HepG2 (cell line): ENCODE data around the gene LSM14B. TPM values are rescaled to one million over a fixed set of nuclear protein-coding genes. Genes with fewer than 3 reads are reported as not detected.

ENCODE experiments used
- ATAC-seq: fragments of 200-7000 bp; cut with Tn5 transposase; 3 replicates; pipeline ENCODE4 v1.9.1; 2020; ENCODE audit warnings: mild to moderate bottlenecking, moderate library complexity
- BruUV-seq: library from RNA; stranded (reverse); fragments of 400-500 nt; replicated peaks from 2 replicates; lab custom pipeline; 2021; lab: Mats Ljungman, UMichigan
- CTCF ChIA-PET: fragments of 300-600 bp; formaldehyde crosslinking; extraction: SDS; loops from one replicate; lab custom pipeline; 2021; ENCODE audit warnings: low total read pairs, inconsistent platforms, low intra/inter-chr PET ratio; lab: Yijun Ruan, JAX
- POLR2A ChIA-PET: fragments of 350-600 bp; sonication (Branson Sonifier 250); formaldehyde crosslinking; loops from one replicate; lab custom pipeline; 2020; ENCODE audit warnings: antibody characterized with exemption, inconsistent platforms; lab: Yijun Ruan, JAX
- DNase-seq: peaks from one replicate; pipeline ENCODE4 v3.0.0-alpha.2; 2015; ENCODE audit warnings: low spot score
- FAIRE-seq: peaks from 3 replicates; lab custom pipeline; 2011; peaks lifted over from hg19 to GRCh38; lab: Jason Lieb, UNC
- H2AFZ ChIP-seq: one replicate; pipeline ENCODE4 v1.6.1; 2011; ENCODE audit warnings: low read length, inconsistent platforms
- H3K27ac ChIP-seq: fragments of 300-600 bp; 3 replicates; pipeline ENCODE4 v1.8.0; 2011; ENCODE audit warnings: mixed run types, mild to moderate bottlenecking, mixed read lengths, low read length, inconsistent platforms; ENCODE audit not compliant: insufficient read depth; ENCODE audit errors: extremely low read length
- H3K27me3 ChIP-seq, 2 experiments: fragments of 200-600 bp in 1 of 2; 2 replicates in 1 of 2; 3 replicates in 1 of 2; pipeline versions ENCODE4 v1.6.0 to v1.8.0; 2011; ENCODE audit warnings: low read length in 2 of 2, mild to moderate bottlenecking in 2 of 2, moderate library complexity in 2 of 2, inconsistent platforms in 1 of 2; ENCODE audit not compliant: insufficient read depth in 2 of 2, control insufficient read depth in 1 of 2
- H3K36me3 ChIP-seq, 2 experiments: fragments of 200-600 bp in 1 of 2; replicated peaks in 1 of 2; 2 replicates in 1 of 2; 3 replicates in 1 of 2; pipeline versions ENCODE4 v1.5.1 to v1.8.0; 2011; ENCODE audit warnings: low read length in 2 of 2, inconsistent platforms in 1 of 2; ENCODE audit not compliant: insufficient read depth in 2 of 2, control insufficient read depth in 1 of 2
- H3K4me1 ChIP-seq: 2 replicates; pipeline ENCODE4 v1.5.1; 2012; ENCODE audit warnings: low read length, inconsistent platforms; ENCODE audit not compliant: insufficient read depth
- H3K4me2 ChIP-seq: 2 replicates; pipeline ENCODE4 v1.6.0; 2011; ENCODE audit warnings: low read depth, low read length, inconsistent platforms
- H3K4me3 ChIP-seq, 3 experiments: fragments of 200-600 bp in 1 of 3; sonication (generic), shearing (Covaris generic) in 1 of 3; replicated peaks in 1 of 3; 2 replicates each; pipeline ENCODE4 v1.5.1; 2011 to 2016; ENCODE audit warnings: low read length in 3 of 3, inconsistent platforms in 2 of 3, low read depth in 2 of 3, mild to moderate bottlenecking in 2 of 3, control low read depth in 1 of 3, mixed read lengths in 1 of 3; ENCODE audit not compliant: insufficient read depth in 1 of 3
- H3K79me2 ChIP-seq: one replicate; pipeline ENCODE4 v1.6.1; 2011; ENCODE audit warnings: low read length, inconsistent platforms; ENCODE audit not compliant: insufficient read depth
- H3K9ac ChIP-seq: 2 replicates; pipeline ENCODE4 v1.6.0; 2011; ENCODE audit warnings: mild to moderate bottlenecking, low read depth, low read length, inconsistent platforms; ENCODE audit not compliant: insufficient read depth
- H3K9me3 ChIP-seq: 2 replicates; pipeline ENCODE4 v1.5.1; 2012; ENCODE audit warnings: mild to moderate bottlenecking, low read length
- H4K20me1 ChIP-seq: 2 replicates; pipeline ENCODE4 v1.6.0; 2011; ENCODE audit warnings: inconsistent platforms, mild to moderate bottlenecking, low read length, moderate library complexity; ENCODE audit not compliant: insufficient read depth
- BORCS8-MEF2B ChIP-seq: sonication (generic); formaldehyde crosslinking; IDR thresholded peaks from 2 replicates; pipeline ENCODE4 v1.8.0; 2022; ENCODE audit warnings: mild to moderate bottlenecking, missing genetic modification reagents
- EP300 ChIP-seq, 3 experiments: sonication (generic) in 1 of 3; formaldehyde crosslinking in 1 of 3; IDR thresholded peaks; 2 replicates each; pipeline versions ENCODE4 v1.5.1 to v1.6.1; 2011 to 2020; ENCODE audit warnings: low read depth in 2 of 3, low read length in 2 of 3, borderline replicate concordance in 1 of 3, improper control_type of control experiment in 1 of 3, mild to moderate bottlenecking in 1 of 3, missing genetic modification reagents in 1 of 3, moderate library complexity in 1 of 3
- FLYWCH1 ChIP-seq: sonication (generic); formaldehyde crosslinking; IDR thresholded peaks from 2 replicates; pipeline ENCODE4 v1.8.1; 2023; ENCODE audit warnings: mild to moderate bottlenecking, missing genetic modification reagents
- GATAD1 ChIP-seq: IDR thresholded peaks from 2 replicates; pipeline ENCODE4 v1.6.1; 2016; ENCODE audit warnings: missing genetic modification reagents, missing compliant biosample characterization
- HOXA5 ChIP-seq: sonication (generic); formaldehyde crosslinking; IDR thresholded peaks from 2 replicates; pipeline ENCODE4 v1.4.0; 2020; ENCODE audit warnings: missing genetic modification reagents
- NFKB2 ChIP-seq: sonication (generic); formaldehyde crosslinking; IDR thresholded peaks from 2 replicates; pipeline ENCODE4 v1.4.0; 2020; ENCODE audit warnings: missing genetic modification reagents, borderline replicate concordance
- SATB2 ChIP-seq: sonication (generic); formaldehyde crosslinking; IDR thresholded peaks from 2 replicates; pipeline ENCODE4 v1.5.0; 2020; ENCODE audit warnings: missing genetic modification reagents
- SP5 ChIP-seq: IDR thresholded peaks from 2 replicates; pipeline ENCODE4 v1.6.1; 2016; ENCODE audit warnings: low read depth, borderline replicate concordance
- SUZ12 ChIP-seq: fragments of 150-350 bp; IDR thresholded peaks from 2 replicates; pipeline ENCODE4 v1.6.1; 2014; ENCODE audit warnings: low read depth, low read length
- SYNCRIP ChIP-seq: fragments of 200-400 bp; formaldehyde crosslinking; IDR thresholded peaks from 2 replicates; pipeline ENCODE4 v1.6.1; 2018; ENCODE audit warnings: mild to moderate bottlenecking, low read depth, low read length; ENCODE audit not compliant: insufficient read depth
- ZEB1 ChIP-seq: IDR thresholded peaks from 2 replicates; pipeline ENCODE4 v1.6.1; 2012; ENCODE audit warnings: mild to moderate bottlenecking, low read depth, inconsistent platforms; ENCODE audit not compliant: insufficient replicate concordance
- ZMYM3 ChIP-seq: sonication (generic); formaldehyde crosslinking; IDR thresholded peaks from 2 replicates; pipeline ENCODE4 v1.5.1; 2020; ENCODE audit warnings: mild to moderate bottlenecking, missing genetic modification reagents
- ZNF235 ChIP-seq: sonication (generic); formaldehyde crosslinking; IDR thresholded peaks from 2 replicates; pipeline ENCODE4 v1.8.1; 2023; ENCODE audit warnings: mild to moderate bottlenecking, missing genetic modification reagents, borderline replicate concordance
- ZNF33A ChIP-seq: sonication (generic); formaldehyde crosslinking; IDR thresholded peaks from 2 replicates; pipeline ENCODE4 v1.5.1; 2020; ENCODE audit warnings: missing genetic modification reagents, mild to moderate bottlenecking, moderate library complexity, borderline replicate concordance
- ZNF354B ChIP-seq: sonication (generic); formaldehyde crosslinking; IDR thresholded peaks from 2 replicates; pipeline ENCODE4 v1.8.0; 2022; ENCODE audit warnings: mild to moderate bottlenecking, missing genetic modification reagents
- ZNF44 ChIP-seq: sonication (generic); formaldehyde crosslinking; IDR thresholded peaks from 2 replicates; pipeline ENCODE4 v1.5.1; 2020; ENCODE audit warnings: mild to moderate bottlenecking, missing genetic modification reagents
- ZNF552 ChIP-seq: sonication (generic); formaldehyde crosslinking; IDR thresholded peaks from 2 replicates; pipeline ENCODE4 v1.9.0; 2022; ENCODE audit warnings: missing genetic modification reagents, mild to moderate bottlenecking, borderline replicate concordance
- ZNF558 ChIP-seq: sonication (generic); formaldehyde crosslinking; IDR thresholded peaks from 2 replicates; pipeline ENCODE4 v1.9.0; 2022; ENCODE audit warnings: mild to moderate bottlenecking, missing genetic modification reagents, borderline replicate concordance
- ZNF629 ChIP-seq: sonication (generic); formaldehyde crosslinking; conservative IDR thresholded peaks from 2 replicates; pipeline ENCODE4 v1.5.0; 2020; ENCODE audit warnings: missing genetic modification reagents
- ZNF672 ChIP-seq: sonication (generic); formaldehyde crosslinking; IDR thresholded peaks from 2 replicates; pipeline ENCODE4 v1.8.1; 2022; ENCODE audit warnings: missing genetic modification reagents
- WGBS: methylation state at CpG from one replicate; pipeline ENCODE4 v1.1.6; 2017; ENCODE audit warnings: low lambda C conversion rate; 5-methylcytosine and 5-hydroxymethylcytosine counted together
- in situ Hi-C: cut with HindIII; loops from 2 replicates; pipeline ENCODE4 v1.10.0; 2017; ENCODE audit warnings: low pct_unique_long_range_greater_than_20kb; ENCODE audit not compliant: extremely low pct_ligation_motif_present
- intact Hi-C: fragments of 100-400 bp; cut with micrococcal nuclease; formaldehyde crosslinking; loops from one replicate; pipeline ENCODE4 v1.10.0; 2022; ENCODE audit not compliant: unreplicated experiment
- polyA plus RNA-seq, 8 experiments: library from polyadenylated mRNA; depleted of rRNA in 3 of 8; stranded (reverse) in 7 of 8; unstranded in 1 of 8; fragments of >200 nt; fragmentation: Illumina TruSeq in 4 of 8; extraction: Trizol in 4 of 8; gene quantifications; 2 replicates each; pipeline versions ENCODE4 v1.2.1 to v1.2.3, GENCODE V29; 2011 to 2016; ENCODE audit warnings: low read depth in 4 of 8, missing spikeins in 1 of 8, mixed read lengths in 1 of 8; ENCODE audit not compliant: insufficient read depth in 1 of 8
- total RNA-seq, 5 experiments: library from RNA; depleted of rRNA; stranded (reverse); fragments of >200 nt; fragmentation: Illumina TruSeq; extraction: Trizol; gene quantifications; 2 replicates each; pipeline ENCODE4 v1.2.3, GENCODE V29; 2016; ENCODE audit warnings: low read depth in 1 of 5
- TF ChIP-seq, protein P1 (sequence below): sonication (generic); formaldehyde crosslinking; IDR thresholded peaks from 2 replicates; pipeline ENCODE4 v1.4.0; 2020; ENCODE audit warnings: missing genetic modification reagents, mild to moderate bottlenecking, borderline replicate concordance
- TF ChIP-seq, protein P2 (sequence below): sonication (generic); formaldehyde crosslinking; IDR thresholded peaks from 2 replicates; pipeline ENCODE4 v1.5.0; 2020; ENCODE audit warnings: mild to moderate bottlenecking, missing genetic modification reagents, moderate library complexity

Gene LSM14B
- total and polyA plus RNA-seq, 2 of the 13 experiments (the other 11 are each of a cell fraction or from before 2014, with no cell fraction given), result 43.3 to 79.2 TPM

DNA sequence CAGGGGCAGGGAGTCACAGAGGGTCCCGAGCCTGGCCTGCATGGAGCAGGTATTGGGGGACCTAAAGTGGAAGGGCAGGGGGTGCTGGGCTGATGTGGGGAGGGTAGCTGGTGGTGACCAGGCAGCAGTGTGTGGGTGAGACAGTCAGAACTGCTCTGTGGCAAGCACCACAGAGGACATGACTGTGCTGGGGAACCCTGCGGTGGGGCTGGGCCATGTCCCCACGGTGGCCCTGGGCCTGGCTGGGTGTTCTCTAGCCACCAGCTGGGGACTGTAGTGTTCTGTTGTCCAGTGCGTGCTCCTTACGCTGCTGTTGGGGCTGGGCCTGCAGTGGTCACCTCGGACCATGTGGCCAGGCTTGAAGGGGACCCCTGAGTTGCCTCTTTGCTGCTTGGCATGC, 24.9 kb downstream of the LSM14B start (continued):
- no peak for TF ChIP-seq ZNF558 (CRISPR knock-in tag)
- no peak for TF ChIP-seq EP300 (IDR thresholded peaks at IDR 0.05; ENCODE audit: low read depth in 2 of 2, low read length in 2 of 2)
- TF ChIP-seq EP300 (CRISPR knock-in tag; IDR thresholded peaks at IDR 0.05; ENCODE audit: borderline replicate concordance), result no peak
- 0 out of 2 replicates have a peak, but pooled peaks have one; percentile 76 for TF ChIP-seq ZNF354B (CRISPR knock-in tag)
- TF ChIP-seq ZNF552 (CRISPR knock-in tag), result peak; percentile 69; the same call in 1 of the 2 replicates
- TF ChIP-seq ZNF235 (CRISPR knock-in tag), result 0 out of 2 replicates have a peak, but pooled peaks have one; percentile 30
- TF ChIP-seq ZNF672, result no peak
- no peak for TF ChIP-seq FLYWCH1 (CRISPR knock-in tag)
- no peak for TF ChIP-seq GATAD1 (CRISPR knock-in tag)
- 0 out of 2 replicates have a peak, but pooled peaks have one; percentile 21 for TF ChIP-seq BORCS8-MEF2B (CRISPR knock-in tag)
- TF ChIP-seq NFKB2 (CRISPR knock-in tag), result 0 out of 2 replicates have a peak, but pooled peaks have one; percentile 55
- TF ChIP-seq SUZ12, result no peak

DNA sequence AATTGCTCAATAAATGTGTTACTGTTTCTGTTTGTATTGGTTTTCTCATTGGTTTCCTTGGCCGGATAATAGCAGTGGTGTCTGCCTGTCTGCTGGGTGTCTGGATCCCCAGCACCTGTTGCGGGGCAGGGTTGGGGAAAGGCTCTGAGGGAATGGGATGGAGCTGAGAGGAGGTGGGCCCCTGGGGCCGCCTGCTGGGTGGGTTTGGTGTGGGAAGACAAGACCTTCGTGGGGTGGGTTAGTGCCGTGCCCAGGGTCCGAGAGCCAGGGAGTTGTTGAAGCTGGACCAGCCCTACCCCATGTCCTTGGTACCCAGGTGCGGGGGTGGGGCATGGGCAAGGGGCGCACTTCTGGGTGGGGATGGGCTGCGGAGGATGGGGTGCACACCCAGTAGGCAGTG, 25.3 kb downstream of the LSM14B start:
- ChIA-PET CTCF (no interaction called here), POLR2A (interaction anchor here (2.0 kb wide), 1 partner anchor 28 kb away, joined by 4 read pairs; no protein-coding TSS in a partner anchor)
- peaks cover 47% of the 10 kb centered on the region for H4K20me1 ChIP-seq
- H3K4me2 ChIP-seq, result 0 out of 2 replicates have a peak overlapping the region, but pooled peaks have one; percentile 96
- no peak for ATAC-seq
- intact Hi-C loops, result no loop called here
- 96% methylated on average over 9 of the region's 9 CpGs for WGBS
- no peaks in the 10 kb centered on the region for H3K9me3 ChIP-seq
- H3K79me2 ChIP-seq, result peaks cover 88% of the 10 kb centered on the region
- H3K4me1 ChIP-seq, result peaks cover 60% of the 10 kb centered on the region
- no peak for DNase-seq
- H3K36me3 ChIP-seq, result peaks cover 1 to 6% of the 10 kb centered on the region in 2 experiments; a peak in 2 of 5 replicates
- in situ Hi-C loops, result no loop called here
- peak overlapping the region; percentile 70 for H3K27ac ChIP-seq
- FAIRE-seq, result no peak
- H2AFZ ChIP-seq, result no peak overlapping the region
- no TSS peak for BruUV-seq
- no peak overlapping the region for H3K9ac ChIP-seq
- H3K4me3 ChIP-seq, result no peak overlapping the region
- no peaks in the 10 kb centered on the region for H3K27me3 ChIP-seq
- TF ChIP-seq ZNF44 (CRISPR knock-in tag) (no peak), SP5 (CRISPR knock-in tag) (no peak), HOXA5 (CRISPR knock-in tag) (no peak), ZNF33A (CRISPR knock-in tag) (no peak), ZMYM3 (peak; percentile 45; the same call in 1 of the 2 replicates), SYNCRIP (no peak), SATB2 (CRISPR knock-in tag) (no peak), ZEB1 (no peak), ZNF629 (CRISPR knock-in tag) (no peak)
- TF ChIP-seq, protein P1, sequence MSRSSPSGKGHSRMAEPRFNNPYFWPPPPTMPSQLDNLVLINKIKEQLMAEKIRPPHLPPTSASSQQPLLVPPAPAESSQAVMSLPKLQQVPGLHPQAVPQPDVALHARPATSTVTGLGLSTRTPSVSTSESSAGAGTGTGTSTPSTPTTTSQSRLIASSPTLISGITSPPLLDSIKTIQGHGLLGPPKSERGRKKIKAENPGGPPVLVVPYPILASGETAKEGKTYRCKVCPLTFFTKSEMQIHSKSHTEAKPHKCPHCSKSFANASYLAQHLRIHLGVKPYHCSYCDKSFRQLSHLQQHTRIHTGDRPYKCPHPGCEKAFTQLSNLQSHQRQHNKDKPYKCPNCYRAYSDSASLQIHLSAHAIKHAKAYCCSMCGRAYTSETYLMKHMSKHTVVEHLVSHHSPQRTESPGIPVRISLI, result no peak
- TF ChIP-seq, protein P2, sequence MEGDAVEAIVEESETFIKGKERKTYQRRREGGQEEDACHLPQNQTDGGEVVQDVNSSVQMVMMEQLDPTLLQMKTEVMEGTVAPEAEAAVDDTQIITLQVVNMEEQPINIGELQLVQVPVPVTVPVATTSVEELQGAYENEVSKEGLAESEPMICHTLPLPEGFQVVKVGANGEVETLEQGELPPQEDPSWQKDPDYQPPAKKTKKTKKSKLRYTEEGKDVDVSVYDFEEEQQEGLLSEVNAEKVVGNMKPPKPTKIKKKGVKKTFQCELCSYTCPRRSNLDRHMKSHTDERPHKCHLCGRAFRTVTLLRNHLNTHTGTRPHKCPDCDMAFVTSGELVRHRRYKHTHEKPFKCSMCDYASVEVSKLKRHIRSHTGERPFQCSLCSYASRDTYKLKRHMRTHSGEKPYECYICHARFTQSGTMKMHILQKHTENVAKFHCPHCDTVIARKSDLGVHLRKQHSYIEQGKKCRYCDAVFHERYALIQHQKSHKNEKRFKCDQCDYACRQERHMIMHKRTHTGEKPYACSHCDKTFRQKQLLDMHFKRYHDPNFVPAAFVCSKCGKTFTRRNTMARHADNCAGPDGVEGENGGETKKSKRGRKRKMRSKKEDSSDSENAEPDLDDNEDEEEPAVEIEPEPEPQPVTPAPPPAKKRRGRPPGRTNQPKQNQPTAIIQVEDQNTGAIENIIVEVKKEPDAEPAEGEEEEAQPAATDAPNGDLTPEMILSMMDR, result no peak
